Activated CD4-positive, alpha-beta T cell treated with anti-CD3 and anti-CD28 coated beads for 36 hours (primary cell): ENCODE measurements around the gene KLF16. TPM values are rescaled to one million over a fixed set of nuclear protein-coding genes. Genes with fewer than 3 reads are reported as not detected.

ENCODE experiments used
- ATAC-seq: fragments of 200-7000 bp; cut with Tn5 transposase; one replicate; pipeline ENCODE4 v1.10.0; 2021; ENCODE audit warnings: mild to moderate bottlenecking, moderate library complexity
- CTCF ChIA-PET: fragments of 350-600 bp; sonication (Branson Sonifier 250); formaldehyde crosslinking; loops from one replicate; lab custom pipeline; 2021; ENCODE audit warnings: antibody characterized with exemption; lab: Charles Lee
- POLR2A ChIA-PET: fragments of 350-600 bp; sonication (Branson Sonifier 250); formaldehyde crosslinking; loops from one replicate; lab custom pipeline; 2021; ENCODE audit warnings: antibody characterized with exemption, inconsistent platforms; lab: Charles Lee
- DNase-seq: peaks from one replicate; pipeline ENCODE4 v3.0.0-alpha.2; 2020
- H3K27ac Mint-ChIP-seq: one replicate; pipeline ENCODE4 v1.8.0; 2021; ENCODE audit warnings: mixed read lengths
- H3K27me3 Mint-ChIP-seq: one replicate; pipeline ENCODE4 v1.8.0; 2021; ENCODE audit warnings: mixed read lengths
- H3K36me3 Mint-ChIP-seq: one replicate; pipeline ENCODE4 v1.8.0; 2021; ENCODE audit warnings: low read depth, mixed read lengths
- H3K4me1 Mint-ChIP-seq: one replicate; pipeline ENCODE4 v1.8.0; 2021; ENCODE audit warnings: mixed read lengths
- H3K4me3 Mint-ChIP-seq: one replicate; pipeline ENCODE4 v1.8.0; 2021; ENCODE audit warnings: mild to moderate bottlenecking, moderate library complexity, mixed read lengths
- H3K9me3 Mint-ChIP-seq: one replicate; pipeline ENCODE4 v1.8.0; 2021; ENCODE audit warnings: low read depth, mixed read lengths
- intact Hi-C, 2 experiments: fragments of 100-400 bp; cut with DNase I in 1 of 2; cut with micrococcal nuclease in 1 of 2; formaldehyde crosslinking; loops; one replicate each; pipeline versions ENCODE4 v1.14.2 to v1.15.1; 2022 to 2024; cut with DNase I, micrococcal nuclease
- total RNA-seq, 2 experiments: library from RNA; stranded (reverse); gene quantifications; one replicate each; pipeline ENCODE4 v1.2.3, GENCODE V29; 2021

The KLF16 gene
- total RNA-seq, 2 experiments from 2014 or later, result 22.5 to 28.8 TPM

GRCh38 chr19:1868971-1869370, 5.6 kb upstream of the KLF16 start:
- Mint-ChIP-seq H3K27ac (peak overlapping the region; percentile 29), H3K9me3 (no peaks in the 10 kb centered on the region), H3K36me3 (peaks cover 20% of the 10 kb centered on the region), H3K4me1 (peaks cover 24% of the 10 kb centered on the region), H3K4me3 (no peak overlapping the region), H3K27me3 (no peaks in the 10 kb centered on the region)
- ChIA-PET POLR2A (no interaction called here), CTCF (interaction anchor here (1.1 kb wide), 1 partner anchor 31 kb away, joined by 3 read pairs; no protein-coding TSS in a partner anchor)
- DNase-seq (no peak), ATAC-seq (no peak)
- intact Hi-C loops, result no loop called here

GRCh38 chr19:1867349-1867724, 4.0 kb upstream of the KLF16 start:
- POLR2A ChIA-PET, result no interaction called here
- Mint-ChIP-seq H3K27ac (no peak overlapping the region), H3K9me3 (no peaks in the 10 kb centered on the region), H3K4me1 (peaks cover 17% of the 10 kb centered on the region), H3K4me3 (no peak overlapping the region), H3K36me3 (peaks cover 15% of the 10 kb centered on the region), H3K27me3 (no peaks in the 10 kb centered on the region)
- intact Hi-C loops, result no loop called here
- no peak for DNase-seq
- no peak for ATAC-seq
- CTCF ChIA-PET, result interaction anchor here (0.6 kb wide), 1 partner anchor 35 kb away, joined by 3 read pairs; no protein-coding TSS in a partner anchor

- POLR2A ChIA-PET, result interaction anchor here (0.7 kb wide), 1 partner anchor 757 kb away, joined by 6 read pairs; no protein-coding TSS in a partner anchor
- H3K4me1 Mint-ChIP-seq, result peaks cover 17% of the 10 kb centered on the region
Observed at GRCh38 chr19:1866693-1867348, 3.4 kb upstream of the KLF16 start.

GRCh38 chr19:1865172-1866010, 2.0 kb upstream of the KLF16 start:
- Mint-ChIP-seq H3K9me3 (no peaks in the 10 kb centered on the region), H3K27me3 (no peaks in the 10 kb centered on the region), H3K27ac (peak overlapping the region; percentile 85), H3K4me3 (peak overlapping the region; percentile 68), H3K4me1 (peaks cover 31% of the 10 kb centered on the region), H3K36me3 (peaks cover 12% of the 10 kb centered on the region)
- DNase-seq (no peak), ATAC-seq (no peak)
- POLR2A ChIA-PET, result interaction anchor here (0.6 to 1.0 kb wide), 3 partner anchors 10 to 307 kb away, joined by 3 to 4 read pairs (median 3); no protein-coding TSS in a partner anchor
- intact Hi-C loops, result loop anchor here (2.0 kb wide), 2 partner anchors 39 to 177 kb away; partner anchors contain the start of genes ADAT3 (in 1 of the 2) and SCAMP4 (in 1 of the 2)
- CTCF ChIA-PET, result interaction anchor here (0.6 to 1.7 kb wide), 3 partner anchors 10 to 74 kb away, joined by 3 to 8 read pairs (median 3); no protein-coding TSS in a partner anchor

More at GRCh38 chr19:1866693-1867348, 3.4 kb upstream of the KLF16 start:
- CTCF ChIA-PET, result interaction anchor here (0.6 kb wide), 1 partner anchor 36 kb away, joined by 3 read pairs; no protein-coding TSS in a partner anchor
- no peak for DNase-seq
- Mint-ChIP-seq H3K36me3 (peaks cover 15% of the 10 kb centered on the region), H3K27ac (peak overlapping the region; percentile 29), H3K27me3 (no peaks in the 10 kb centered on the region), H3K4me3 (no peak overlapping the region), H3K9me3 (no peaks in the 10 kb centered on the region)
- no peak for ATAC-seq
- intact Hi-C loops, result no loop called here

GRCh38 chr19:1864480-1865171, 1.2 kb upstream of the KLF16 start:
- ATAC-seq, result peak; percentile 21
- POLR2A ChIA-PET, result interaction anchor here (0.9 to 1.0 kb wide), 2 partner anchors 11 to 12 kb away, joined by 3 to 4 read pairs; no protein-coding TSS in a partner anchor

GRCh38 chr19:1863638-1864479, 480 bp upstream of the KLF16 start:
- ATAC-seq, result peak; percentile 75
- Mint-ChIP-seq H3K36me3 (peaks cover 8% of the 10 kb centered on the region), H3K27me3 (no peaks in the 10 kb centered on the region), H3K27ac (peak overlapping the region; percentile 72), H3K9me3 (no peaks in the 10 kb centered on the region), H3K4me1 (peaks cover 37% of the 10 kb centered on the region), H3K4me3 (peak overlapping the region; percentile 68)
- peak; percentile 97 for DNase-seq
- ChIA-PET POLR2A (interaction anchor here (0.9 to 1.0 kb wide), 2 partner anchors 11 to 13 kb away, joined by 3 to 4 read pairs; no protein-coding TSS in a partner anchor), CTCF (interaction anchor here (1.0 to 1.7 kb wide), 2 partner anchors 11 to 22 kb away, joined by 3 to 8 read pairs; partner anchors contain the start of gene ABHD17A)
- intact Hi-C loops, result loop anchor here (1.0 to 5.0 kb wide), 23 partner anchors 9 to 1642 kb away; partner anchors contain the start of genes ADAT3 (in 2 of the 2), REXO1 (in 2 of the 2), SCAMP4 (in 2 of the 2) and ABHD17A (in 1 of the 2)

More at GRCh38 chr19:1864480-1865171, 1.2 kb upstream of the KLF16 start:
- Mint-ChIP-seq H3K4me1 (peaks cover 36% of the 10 kb centered on the region), H3K27ac (peak overlapping the region; percentile 85), H3K36me3 (peaks cover 9% of the 10 kb centered on the region), H3K4me3 (peak overlapping the region; percentile 68), H3K9me3 (no peaks in the 10 kb centered on the region), H3K27me3 (no peaks in the 10 kb centered on the region)
- CTCF ChIA-PET, result interaction anchor here (0.6 to 1.7 kb wide), 3 partner anchors 10 to 27 kb away, joined by 3 to 8 read pairs (median 3); partner anchors contain the start of gene ABHD17A
- peak; percentile 79 for DNase-seq
- intact Hi-C loops, result loop anchor here (1.0 to 5.0 kb wide), 16 partner anchors 12 to 1642 kb away; partner anchors contain the start of genes ADAT3 (in 2 of the 2), SCAMP4 (in 2 of the 2), ABHD17A (in 1 of the 2) and AP3D1 (in 1 of the 2)

- intact Hi-C loops, result loop anchor here (1.0 to 5.0 kb wide), 11 partner anchors 7 to 1182 kb away; partner anchors contain the start of genes CIRBP (in 1 of the 2), DOT1L (in 1 of the 2), MBD3 (in 1 of the 2) and PTBP1 (in 1 of the 2)
- CTCF ChIA-PET, result no interaction called here
- Mint-ChIP-seq H3K4me1 (peaks cover 45% of the 10 kb centered on the region), H3K9me3 (no peaks in the 10 kb centered on the region), H3K4me3 (peak overlapping the region; percentile 92), H3K27ac (peak overlapping the region; percentile 92), H3K36me3 (no peaks in the 10 kb centered on the region), H3K27me3 (no peaks in the 10 kb centered on the region)
- DNase-seq, result peak; percentile 72
- no peak for ATAC-seq
- POLR2A ChIA-PET, result no interaction called here
Observed at GRCh38 chr19:1862424-1863327, 703 bp downstream of the KLF16 start.

- Mint-ChIP-seq H3K36me3 (no peaks in the 10 kb centered on the region), H3K9me3 (no peaks in the 10 kb centered on the region), H3K27me3 (no peaks in the 10 kb centered on the region), H3K27ac (peak overlapping the region; percentile 92), H3K4me1 (peaks cover 46% of the 10 kb centered on the region), H3K4me3 (peak overlapping the region; percentile 92)
- no peak for DNase-seq
- ChIA-PET POLR2A (no interaction called here), CTCF (no interaction called here)
- no peak for ATAC-seq
- intact Hi-C loops, result loop anchor here (2.0 to 5.0 kb wide), 6 partner anchors 13 to 1181 kb away; partner anchors contain the start of genes CIRBP (in 1 of the 2), MBD3 (in 1 of the 2), PTBP1 (in 1 of the 2) and REXO1 (in 1 of the 2)
Observed at GRCh38 chr19:1862068-1862423, 1.3 kb downstream of the KLF16 start.

- intact Hi-C loops, result loop anchor here (2.0 to 5.0 kb wide), 6 partner anchors 13 to 1181 kb away; partner anchors contain the start of genes CIRBP (in 1 of the 2), MBD3 (in 1 of the 2), PTBP1 (in 1 of the 2) and REXO1 (in 1 of the 2)
- CTCF ChIA-PET, result interaction anchor here (0.6 kb wide), 1 partner anchor 36 kb away, joined by 4 read pairs; no protein-coding TSS in a partner anchor
- POLR2A ChIA-PET, result no interaction called here
- H3K4me1 Mint-ChIP-seq, result peaks cover 43% of the 10 kb centered on the region
- no peaks in the 10 kb centered on the region for H3K27me3 Mint-ChIP-seq
- no peaks in the 10 kb centered on the region for H3K9me3 Mint-ChIP-seq
- no peaks in the 10 kb centered on the region for H3K36me3 Mint-ChIP-seq
- peak overlapping the region; percentile 34 for H3K27ac Mint-ChIP-seq
- peak overlapping the region; percentile 92 for H3K4me3 Mint-ChIP-seq
- DNase-seq (no peak), ATAC-seq (no peak)
Observed at GRCh38 chr19:1861599-1862031, 1.8 kb downstream of the KLF16 start.
